HepG2 (cell line): ENCODE measurements around the gene WWTR1. TPM values are rescaled to one million over a fixed set of nuclear protein-coding genes. Genes with fewer than 3 reads are reported as not detected.

Source experiments
- CHD2 ChIP-seq: IDR thresholded peaks from 2 replicates; pipeline ENCODE4 v1.6.1; 2011; ENCODE audit warnings: low read depth, low read length, improper control_type of control experiment
- PAF1 ChIP-seq: IDR thresholded peaks from 2 replicates; pipeline ENCODE4 v1.6.1; 2016; ENCODE audit warnings: missing genetic modification reagents, missing compliant biosample characterization
- SOX13 ChIP-seq, 3 experiments: fragments of 450-650 bp in 1 of 3; sonication (generic) in 1 of 3; formaldehyde crosslinking in 1 of 3; IDR thresholded peaks in 2 of 3; conservative IDR thresholded peaks in 1 of 3; 2 replicates each; pipeline versions ENCODE4 v1.5.0 to v1.6.1; 2016 to 2020; ENCODE audit warnings: antibody characterized with exemption in 1 of 3, mild to moderate bottlenecking in 1 of 3, missing compliant biosample characterization in 1 of 3, missing genetic modification reagents in 1 of 3, moderate library complexity in 1 of 3
- SOX6 ChIP-seq, 2 experiments: fragments of 450-650 bp in 1 of 2; sonication (generic) in 1 of 2; formaldehyde crosslinking in 1 of 2; IDR thresholded peaks; 2 replicates each; pipeline versions ENCODE4 v1.4.0 to v1.6.1; 2017 to 2020; ENCODE audit warnings: antibody characterized with exemption in 1 of 2, mild to moderate bottlenecking in 1 of 2, missing genetic modification reagents in 1 of 2
- ZEB1 ChIP-seq: IDR thresholded peaks from 2 replicates; pipeline ENCODE4 v1.6.1; 2012; ENCODE audit warnings: mild to moderate bottlenecking, low read depth, inconsistent platforms; ENCODE audit not compliant: insufficient replicate concordance
- ZNF253 ChIP-seq: sonication (generic); formaldehyde crosslinking; IDR thresholded peaks from 2 replicates; pipeline ENCODE4 v1.8.0; 2022; ENCODE audit warnings: mild to moderate bottlenecking, missing genetic modification reagents, borderline replicate concordance
- polyA plus RNA-seq, 8 experiments: library from polyadenylated mRNA; depleted of rRNA in 3 of 8; stranded (reverse) in 7 of 8; unstranded in 1 of 8; fragments of >200 nt; fragmentation: Illumina TruSeq in 4 of 8; extraction: Trizol in 4 of 8; gene quantifications; 2 replicates each; pipeline versions ENCODE4 v1.2.1 to v1.2.3, GENCODE V29; 2011 to 2016; ENCODE audit warnings: low read depth in 4 of 8, missing spikeins in 1 of 8, mixed read lengths in 1 of 8; ENCODE audit not compliant: insufficient read depth in 1 of 8
- total RNA-seq, 5 experiments: library from RNA; depleted of rRNA; stranded (reverse); fragments of >200 nt; fragmentation: Illumina TruSeq; extraction: Trizol; gene quantifications; 2 replicates each; pipeline ENCODE4 v1.2.3, GENCODE V29; 2016; ENCODE audit warnings: low read depth in 1 of 5
- TF ChIP-seq, protein P1 (sequence below), 2 experiments: sonication (generic) in 1 of 2; formaldehyde crosslinking in 1 of 2; IDR thresholded peaks; 2 replicates each; pipeline versions ENCODE4 v1.6.1 to v1.9.0; 2014 to 2022; ENCODE audit warnings: antibody characterized with exemption in 1 of 2, borderline replicate concordance in 1 of 2, inconsistent platforms in 1 of 2, low read depth in 1 of 2, missing genetic modification reagents in 1 of 2
- TF ChIP-seq, protein P2 (sequence below): sonication (generic); formaldehyde crosslinking; IDR thresholded peaks from 2 replicates; pipeline ENCODE4 v1.5.1; 2020; ENCODE audit warnings: missing genetic modification reagents, mild to moderate bottlenecking, borderline replicate concordance
- TF ChIP-seq, protein P3 (sequence below): IDR thresholded peaks from 2 replicates; pipeline ENCODE4 v1.6.1; 2016
- TF ChIP-seq, protein P4 (sequence below): sonication (generic); formaldehyde crosslinking; IDR thresholded peaks from 2 replicates; pipeline ENCODE4 v1.5.1; 2020; ENCODE audit warnings: missing genetic modification reagents, mild to moderate bottlenecking, borderline replicate concordance
- TF ChIP-seq, protein P5 (sequence below): IDR thresholded peaks from 2 replicates; pipeline ENCODE4 v1.6.1; 2016; ENCODE audit warnings: mild to moderate bottlenecking
- TF ChIP-seq, protein P6 (sequence below): IDR thresholded peaks from 2 replicates; pipeline ENCODE4 v1.6.1; 2016; ENCODE audit warnings: low read depth

The WWTR1 gene
- total and polyA plus RNA-seq, 2 of the 13 experiments (the other 11 are each of a cell fraction or from before 2014, with no cell fraction given) = 19.7 to 139 TPM

DNA sequence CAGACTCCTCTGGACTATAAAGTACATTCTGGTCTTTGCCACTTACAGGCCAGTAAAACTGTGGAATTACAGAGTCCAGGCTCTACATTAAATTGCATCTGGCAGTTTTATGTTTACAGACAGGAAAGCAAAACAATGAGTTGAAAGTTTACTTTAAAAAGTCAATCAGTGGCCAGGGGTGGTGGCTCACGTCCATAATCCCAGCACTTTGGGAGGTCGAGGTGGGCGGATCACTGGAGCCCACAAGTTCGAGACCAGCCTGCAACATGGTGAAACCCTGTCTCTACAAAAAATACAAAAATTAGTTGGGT, 129.5 kb downstream of the WWTR1 start (continued):
- TF ChIP-seq, protein P1, sequence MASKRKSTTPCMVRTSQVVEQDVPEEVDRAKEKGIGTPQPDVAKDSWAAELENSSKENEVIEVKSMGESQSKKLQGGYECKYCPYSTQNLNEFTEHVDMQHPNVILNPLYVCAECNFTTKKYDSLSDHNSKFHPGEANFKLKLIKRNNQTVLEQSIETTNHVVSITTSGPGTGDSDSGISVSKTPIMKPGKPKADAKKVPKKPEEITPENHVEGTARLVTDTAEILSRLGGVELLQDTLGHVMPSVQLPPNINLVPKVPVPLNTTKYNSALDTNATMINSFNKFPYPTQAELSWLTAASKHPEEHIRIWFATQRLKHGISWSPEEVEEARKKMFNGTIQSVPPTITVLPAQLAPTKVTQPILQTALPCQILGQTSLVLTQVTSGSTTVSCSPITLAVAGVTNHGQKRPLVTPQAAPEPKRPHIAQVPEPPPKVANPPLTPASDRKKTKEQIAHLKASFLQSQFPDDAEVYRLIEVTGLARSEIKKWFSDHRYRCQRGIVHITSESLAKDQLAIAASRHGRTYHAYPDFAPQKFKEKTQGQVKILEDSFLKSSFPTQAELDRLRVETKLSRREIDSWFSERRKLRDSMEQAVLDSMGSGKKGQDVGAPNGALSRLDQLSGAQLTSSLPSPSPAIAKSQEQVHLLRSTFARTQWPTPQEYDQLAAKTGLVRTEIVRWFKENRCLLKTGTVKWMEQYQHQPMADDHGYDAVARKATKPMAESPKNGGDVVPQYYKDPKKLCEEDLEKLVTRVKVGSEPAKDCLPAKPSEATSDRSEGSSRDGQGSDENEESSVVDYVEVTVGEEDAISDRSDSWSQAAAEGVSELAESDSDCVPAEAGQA (IDR thresholded peaks at IDR 0.05; ENCODE audit: low read depth) = no peak
- TF ChIP-seq, protein P1 (CRISPR knock-in tag; IDR thresholded peaks at IDR 0.05; ENCODE audit: borderline replicate concordance) = no peak
- TF ChIP-seq CHD2 (no peak), SOX13 (IDR thresholded peaks at IDR 0.05) (no peak), SOX13 (CRISPR knock-in tag; conservative IDR thresholded peaks at IDR 0.05 in 1 of 2, IDR thresholded peaks at IDR 0.05 in 1 of 2) (no peak), ZEB1 (no peak), SOX6 (IDR thresholded peaks at IDR 0.05) (no peak), SOX6 (CRISPR knock-in tag; IDR thresholded peaks at IDR 0.05) (peak; percentile 19; the same call in 1 of the 2 replicates), ZNF253 (CRISPR knock-in tag) (no peak), PAF1 (CRISPR knock-in tag) (no peak)
- TF ChIP-seq, protein P2, sequence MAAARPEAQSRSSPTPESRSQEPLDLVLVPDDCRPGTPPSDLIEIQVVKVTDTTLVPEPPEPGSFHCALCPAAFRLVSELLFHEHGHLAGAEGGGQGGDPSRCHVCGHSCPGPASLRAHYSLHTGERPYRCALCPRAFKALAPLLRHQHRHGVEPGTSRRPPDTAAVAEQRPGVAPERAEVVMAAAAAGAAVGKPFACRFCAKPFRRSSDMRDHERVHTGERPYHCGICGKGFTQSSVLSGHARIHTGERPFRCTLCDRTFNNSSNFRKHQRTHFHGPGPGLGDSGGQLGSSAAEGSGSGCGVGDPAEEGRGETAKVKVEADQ (CRISPR knock-in tag) = no peak
- TF ChIP-seq, protein P3, sequence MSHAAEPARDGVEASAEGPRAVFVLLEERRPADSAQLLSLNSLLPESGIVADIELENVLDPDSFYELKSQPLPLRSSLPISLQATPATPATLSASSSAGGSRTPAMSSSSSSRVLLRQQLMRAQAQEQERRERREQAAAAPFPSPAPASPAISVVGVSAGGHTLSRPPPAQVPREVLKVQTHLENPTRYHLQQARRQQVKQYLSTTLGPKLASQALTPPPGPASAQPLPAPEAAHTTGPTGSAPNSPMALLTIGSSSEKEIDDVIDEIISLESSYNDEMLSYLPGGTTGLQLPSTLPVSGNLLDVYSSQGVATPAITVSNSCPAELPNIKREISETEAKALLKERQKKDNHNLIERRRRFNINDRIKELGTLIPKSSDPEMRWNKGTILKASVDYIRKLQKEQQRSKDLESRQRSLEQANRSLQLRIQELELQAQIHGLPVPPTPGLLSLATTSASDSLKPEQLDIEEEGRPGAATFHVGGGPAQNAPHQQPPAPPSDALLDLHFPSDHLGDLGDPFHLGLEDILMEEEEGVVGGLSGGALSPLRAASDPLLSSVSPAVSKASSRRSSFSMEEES (CRISPR knock-in tag) = no peak
- TF ChIP-seq, protein P4, sequence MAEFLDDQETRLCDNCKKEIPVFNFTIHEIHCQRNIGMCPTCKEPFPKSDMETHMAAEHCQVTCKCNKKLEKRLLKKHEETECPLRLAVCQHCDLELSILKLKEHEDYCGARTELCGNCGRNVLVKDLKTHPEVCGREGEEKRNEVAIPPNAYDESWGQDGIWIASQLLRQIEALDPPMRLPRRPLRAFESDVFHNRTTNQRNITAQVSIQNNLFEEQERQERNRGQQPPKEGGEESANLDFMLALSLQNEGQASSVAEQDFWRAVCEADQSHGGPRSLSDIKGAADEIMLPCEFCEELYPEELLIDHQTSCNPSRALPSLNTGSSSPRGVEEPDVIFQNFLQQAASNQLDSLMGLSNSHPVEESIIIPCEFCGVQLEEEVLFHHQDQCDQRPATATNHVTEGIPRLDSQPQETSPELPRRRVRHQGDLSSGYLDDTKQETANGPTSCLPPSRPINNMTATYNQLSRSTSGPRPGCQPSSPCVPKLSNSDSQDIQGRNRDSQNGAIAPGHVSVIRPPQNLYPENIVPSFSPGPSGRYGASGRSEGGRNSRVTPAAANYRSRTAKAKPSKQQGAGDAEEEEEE (CRISPR knock-in tag) = no peak
- TF ChIP-seq, protein P5, sequence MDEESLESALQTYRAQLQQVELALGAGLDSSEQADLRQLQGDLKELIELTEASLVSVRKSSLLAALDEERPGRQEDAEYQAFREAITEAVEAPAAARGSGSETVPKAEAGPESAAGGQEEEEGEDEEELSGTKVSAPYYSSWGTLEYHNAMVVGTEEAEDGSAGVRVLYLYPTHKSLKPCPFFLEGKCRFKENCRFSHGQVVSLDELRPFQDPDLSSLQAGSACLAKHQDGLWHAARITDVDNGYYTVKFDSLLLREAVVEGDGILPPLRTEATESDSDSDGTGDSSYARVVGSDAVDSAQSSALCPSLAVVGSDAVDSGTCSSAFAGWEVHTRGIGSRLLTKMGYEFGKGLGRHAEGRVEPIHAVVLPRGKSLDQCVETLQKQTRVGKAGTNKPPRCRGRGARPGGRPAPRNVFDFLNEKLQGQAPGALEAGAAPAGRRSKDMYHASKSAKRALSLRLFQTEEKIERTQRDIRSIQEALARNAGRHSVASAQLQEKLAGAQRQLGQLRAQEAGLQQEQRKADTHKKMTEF (CRISPR knock-in tag) = no peak
- TF ChIP-seq, protein P6, sequence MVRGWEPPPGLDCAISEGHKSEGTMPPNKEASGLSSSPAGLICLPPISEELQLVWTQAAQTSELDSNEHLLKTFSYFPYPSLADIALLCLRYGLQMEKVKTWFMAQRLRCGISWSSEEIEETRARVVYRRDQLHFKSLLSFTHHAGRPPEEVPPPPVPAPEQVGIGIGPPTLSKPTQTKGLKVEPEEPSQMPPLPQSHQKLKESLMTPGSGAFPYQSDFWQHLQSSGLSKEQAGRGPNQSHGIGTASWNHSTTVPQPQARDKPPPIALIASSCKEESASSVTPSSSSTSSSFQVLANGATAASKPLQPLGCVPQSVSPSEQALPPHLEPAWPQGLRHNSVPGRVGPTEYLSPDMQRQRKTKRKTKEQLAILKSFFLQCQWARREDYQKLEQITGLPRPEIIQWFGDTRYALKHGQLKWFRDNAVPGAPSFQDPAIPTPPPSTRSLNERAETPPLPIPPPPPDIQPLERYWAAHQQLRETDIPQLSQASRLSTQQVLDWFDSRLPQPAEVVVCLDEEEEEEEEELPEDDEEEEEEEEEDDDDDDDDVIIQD = peak; percentile 50; the same call in 1 of the 2 replicates
